Hippocampal formation (tissue), 2 donors: Measurements from ENCODE around the gene DEFB113.
"Not testable (repeated sequence)": the region's sequence is repeated elsewhere in the genome, so short reads cannot be mapped to it uniquely, and the experiment has no call there.

Experiments
- DNase-seq, 2 donors: peaks; one replicate each; lab custom pipeline; 2025; lab: John Stamatoyannopoulos, UW

Gene DEFB113

GRCh38 chr6:49969605-49970004, at the start of gene DEFB113:
Gene DEFB113 (minus strand): TSS chr6:49969625. CDS start chr6:49969625, 0 bp downstream.
- no peak for DNase-seq

- DNase-seq, result no peak
Measured at GRCh38 chr6:50007819-50008218, 38.4 kb upstream of the DEFB113 start.

GRCh38 chr6:50003139-50003538, 33.7 kb upstream of the DEFB113 start:
- DNase-seq, result no peak

GRCh38 chr6:49995278-49995677, 25.9 kb upstream of the DEFB113 start:
- DNase-seq, result no peak

- no peak for DNase-seq
Measured at GRCh38 chr6:49988900-49989299, 19.5 kb upstream of the DEFB113 start.

GRCh38 chr6:49987749-49988148, 18.3 kb upstream of the DEFB113 start:
- no peak for DNase-seq

GRCh38 chr6:49986551-49986950, 17.1 kb upstream of the DEFB113 start:
- no peak for DNase-seq

GRCh38 chr6:49982046-49982445, 12.6 kb upstream of the DEFB113 start:
- no peak for DNase-seq

- no peak for DNase-seq
Measured at GRCh38 chr6:49980898-49981297, 11.5 kb upstream of the DEFB113 start.

GRCh38 chr6:49979584-49979983, 10.2 kb upstream of the DEFB113 start:
- no peak for DNase-seq

- DNase-seq, result no peak
Measured at GRCh38 chr6:49978332-49979226, 9.2 kb upstream of the DEFB113 start.

GRCh38 chr6:49966823-49967222, 2.6 kb downstream of the DEFB113 start:
- DNase-seq, result no peak

- no peak for DNase-seq
Measured at GRCh38 chr6:49966334-49966733, 3.1 kb downstream of the DEFB113 start.

GRCh38 chr6:49964064-49964463, 5.4 kb downstream of the DEFB113 start, which contains the start of gene DEFB114:
Gene DEFB114 (minus strand): TSS chr6:49964164. CDS start chr6:49964105, 59 bp downstream.
- no peak for DNase-seq

- DNase-seq, result no peak
Measured at GRCh38 chr6:49958180-49958579, 11.2 kb downstream of the DEFB113 start.

- no peak for DNase-seq
Measured at GRCh38 chr6:49955847-49956246, 13.6 kb downstream of the DEFB113 start.

GRCh38 chr6:49951926-49952325, 17.5 kb downstream of the DEFB113 start:
- DNase-seq, result no peak

- DNase-seq, result no peak
Measured at GRCh38 chr6:49950415-49950751, 19.0 kb downstream of the DEFB113 start.

- DNase-seq, result no peak
Measured at GRCh38 chr6:49949062-49949461, 20.4 kb downstream of the DEFB113 start.

- DNase-seq, result no peak
Measured at GRCh38 chr6:49946835-49947234, 22.6 kb downstream of the DEFB113 start.

- not testable (repeated sequence) for DNase-seq
Measured at GRCh38 chr6:49944068-49944467, 25.4 kb downstream of the DEFB113 start.

- no peak for DNase-seq
Measured at GRCh38 chr6:49939993-49940498, 29.4 kb downstream of the DEFB113 start.

- no peak for DNase-seq
Measured at GRCh38 chr6:49937811-49938210, 31.6 kb downstream of the DEFB113 start.

- DNase-seq, result no peak
Measured at GRCh38 chr6:49937017-49937416, 32.4 kb downstream of the DEFB113 start.
